ENCODE results near the gene TRIP4.
"Not testable (repeated sequence)": the region's sequence is repeated elsewhere in the genome, so short reads cannot be mapped to it uniquely, and the experiment has no call there.

TRIP4 gene

DNA sequence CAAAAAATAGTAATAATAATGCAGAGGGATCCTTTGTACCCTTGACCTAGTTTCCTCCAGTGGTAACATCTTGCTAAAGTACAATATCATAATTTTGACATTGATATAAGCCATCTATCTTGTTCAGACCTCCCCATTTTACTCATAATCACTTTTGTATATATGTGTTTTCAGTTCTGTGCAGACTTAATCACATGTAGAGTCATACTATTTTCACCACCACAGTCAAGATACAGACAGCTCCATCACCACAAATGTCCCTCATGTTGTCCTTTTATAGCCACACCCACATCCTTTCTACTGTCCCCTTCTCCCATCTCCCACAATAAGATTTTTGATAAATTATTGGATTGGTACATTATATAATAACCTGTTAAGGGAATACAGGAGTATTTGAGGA is 98.2 kb downstream of the TRIP4 start:
- DNase-seq (ENCODE audit: low read depth, low spot score): no peak

- DNase-seq (ENCODE audit: low read depth, low spot score): no peak
Measured at GRCh38 chr15:64490598-64491259, 103.1 kb downstream of the TRIP4 start.

DNA sequence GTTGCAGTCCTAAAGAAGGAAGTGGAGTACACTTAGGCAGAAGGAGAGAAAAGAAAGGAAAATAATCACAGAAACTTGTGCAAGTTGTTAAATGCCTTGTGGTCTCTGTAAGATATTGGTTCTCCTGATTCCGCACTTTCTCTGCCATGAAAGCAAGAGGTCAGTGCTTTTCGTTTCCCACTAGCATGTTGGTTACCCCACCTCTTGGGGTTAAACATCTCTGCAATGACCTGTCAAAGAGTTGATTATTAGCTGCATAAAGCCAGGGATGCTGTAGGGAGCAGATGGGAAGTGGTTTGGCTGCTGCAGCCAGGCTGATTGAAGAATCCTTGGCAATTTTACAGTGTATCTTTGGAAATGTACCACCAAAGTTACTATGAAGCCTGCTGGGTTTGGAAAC is 106.0 kb downstream of the TRIP4 start:
- DNase-seq (ENCODE audit: low read depth, low spot score): no peak

- not testable (repeated sequence) for DNase-seq (ENCODE audit: low read depth, low spot score)
Measured at GRCh38 chr15:64495968-64496367, 108.3 kb downstream of the TRIP4 start.

GRCh38 chr15:64500695-64501395 is 113.2 kb downstream of the TRIP4 start:
- DNase-seq (ENCODE audit: low read depth, low spot score): no peak

GRCh38 chr15:64501396-64501715 is 113.7 kb downstream of the TRIP4 start:
- DNase-seq (ENCODE audit: low read depth, low spot score): no peak

- DNase-seq (ENCODE audit: low read depth, low spot score): no peak
Measured at GRCh38 chr15:64502151-64502550, 114.5 kb downstream of the TRIP4 start.

DNA sequence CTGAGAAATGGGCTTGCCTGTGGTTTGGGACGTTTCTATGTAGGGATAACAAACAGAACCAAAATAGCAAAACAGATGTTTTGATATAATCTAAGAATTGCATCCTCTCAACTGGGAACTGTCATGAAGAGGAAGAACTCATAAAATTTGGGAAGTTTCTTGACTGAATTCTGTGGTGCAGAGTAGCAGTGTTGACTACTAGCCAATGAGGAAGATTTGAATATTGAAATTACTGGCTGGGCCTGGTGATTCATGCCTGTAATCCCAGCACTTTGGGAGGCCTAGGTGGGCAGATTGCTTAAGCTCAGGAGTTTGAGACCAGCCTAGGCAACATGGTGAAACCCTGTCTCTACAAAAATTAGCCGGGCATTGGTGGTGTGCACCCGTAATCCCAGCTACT is 114.9 kb downstream of the TRIP4 start:
- DNase-seq (ENCODE audit: low read depth, low spot score): no peak

DNA sequence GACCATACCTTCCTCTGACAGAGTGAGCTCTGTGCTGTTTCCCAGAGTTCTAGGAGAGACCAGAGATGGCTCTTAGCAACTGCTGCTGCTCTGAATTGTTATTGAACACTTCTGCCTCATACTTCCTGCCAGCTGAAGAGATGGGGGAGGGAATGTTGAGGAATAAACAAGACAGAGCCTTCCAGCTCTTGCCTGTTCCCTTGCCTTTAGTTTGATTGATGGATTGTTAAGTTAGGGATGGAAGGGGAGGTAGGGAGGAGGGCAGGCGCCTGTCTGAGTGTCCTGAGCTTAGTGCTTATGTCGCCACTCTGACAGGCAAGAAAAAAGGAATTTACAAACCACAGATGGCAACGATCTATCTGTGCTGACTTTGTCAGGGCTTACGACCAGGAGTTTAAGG is 115.6 kb downstream of the TRIP4 start:
- no peak for DNase-seq (ENCODE audit: low read depth, low spot score)

DNA sequence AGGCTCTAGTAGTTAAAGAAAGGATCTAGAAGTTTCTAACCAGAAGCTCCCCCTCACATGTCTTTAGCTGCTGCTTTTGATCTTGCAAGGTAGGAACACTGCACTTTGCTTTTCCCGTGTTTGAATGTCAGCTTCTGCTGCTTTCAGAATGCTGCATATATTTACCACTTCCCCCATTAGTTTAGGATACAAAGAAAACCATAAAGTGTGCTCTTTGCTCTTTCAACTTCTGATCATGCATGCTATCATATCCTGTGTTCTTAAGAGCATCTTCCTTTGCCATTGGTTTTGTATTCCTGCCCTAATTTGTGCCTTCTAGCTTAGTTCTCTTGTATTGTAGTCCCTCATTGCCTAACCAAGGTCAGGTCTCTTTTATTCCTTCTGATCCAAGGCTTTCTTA is 116.0 kb downstream of the TRIP4 start:
- DNase-seq (ENCODE audit: low read depth, low spot score): no peak
